ENCODE data around the gene TLL1.

TLL1 gene

GRCh38 chr4:166042510-166043055 lies 169.5 kb downstream of the TLL1 start:
- in situ Hi-C loops (cut with HindIII; ENCODE audit: low sequenced_read_pairs): no loop called here

GRCh38 chr4:166043801-166044200 lies 170.8 kb downstream of the TLL1 start:
- in situ Hi-C loops (cut with HindIII; ENCODE audit: low sequenced_read_pairs): no loop called here

- in situ Hi-C loops (cut with HindIII; ENCODE audit: low sequenced_read_pairs): no loop called here
Measured at GRCh38 chr4:166044871-166045270, 171.8 kb downstream of the TLL1 start.

GRCh38 chr4:166045457-166045856 lies 172.4 kb downstream of the TLL1 start:
- in situ Hi-C loops (cut with HindIII; ENCODE audit: low sequenced_read_pairs): no loop called here

GRCh38 chr4:166049036-166049435 lies 176.0 kb downstream of the TLL1 start:
- in situ Hi-C loops (cut with HindIII; ENCODE audit: low sequenced_read_pairs): no loop called here

GRCh38 chr4:166064721-166065120 lies 191.7 kb downstream of the TLL1 start:
- in situ Hi-C loops (cut with HindIII; ENCODE audit: low sequenced_read_pairs): no loop called here

GRCh38 chr4:166065324-166065723 lies 192.3 kb downstream of the TLL1 start:
- in situ Hi-C loops (cut with HindIII; ENCODE audit: low sequenced_read_pairs): no loop called here

GRCh38 chr4:166066936-166067335 lies 193.9 kb downstream of the TLL1 start:
- in situ Hi-C loops (cut with HindIII; ENCODE audit: low sequenced_read_pairs): no loop called here

GRCh38 chr4:166067915-166068314 lies 194.9 kb downstream of the TLL1 start:
- in situ Hi-C loops (cut with HindIII; ENCODE audit: low sequenced_read_pairs): no loop called here

- in situ Hi-C loops (cut with HindIII; ENCODE audit: low sequenced_read_pairs): no loop called here
Measured at GRCh38 chr4:166073783-166074182, 200.7 kb downstream of the TLL1 start.

- in situ Hi-C loops (cut with HindIII; ENCODE audit: low sequenced_read_pairs): loop anchor here (25.0 kb wide), 1 partner anchor 538 kb away; no protein-coding TSS in a partner anchor
Measured at GRCh38 chr4:166075599-166075998, 202.6 kb downstream of the TLL1 start.

- in situ Hi-C loops (cut with HindIII; ENCODE audit: low sequenced_read_pairs): loop anchor here (25.0 kb wide), 1 partner anchor 540 kb away; no protein-coding TSS in a partner anchor
Measured at GRCh38 chr4:166077782-166078181, 204.7 kb downstream of the TLL1 start.

GRCh38 chr4:166078383-166078782 lies 205.3 kb downstream of the TLL1 start:
- in situ Hi-C loops (cut with HindIII; ENCODE audit: low sequenced_read_pairs): loop anchor here (25.0 kb wide), 1 partner anchor 541 kb away; no protein-coding TSS in a partner anchor

GRCh38 chr4:166078955-166079354 lies 205.9 kb downstream of the TLL1 start:
- in situ Hi-C loops (cut with HindIII; ENCODE audit: low sequenced_read_pairs): loop anchor here (25.0 kb wide), 1 partner anchor 542 kb away; no protein-coding TSS in a partner anchor

- in situ Hi-C loops (cut with HindIII; ENCODE audit: low sequenced_read_pairs): loop anchor here (25.0 kb wide), 1 partner anchor 550 kb away; no protein-coding TSS in a partner anchor
Measured at GRCh38 chr4:166087569-166087968, 214.5 kb downstream of the TLL1 start.

GRCh38 chr4:166088576-166088975 lies 215.5 kb downstream of the TLL1 start:
- in situ Hi-C loops (cut with HindIII; ENCODE audit: low sequenced_read_pairs): loop anchor here (25.0 kb wide), 1 partner anchor 551 kb away; no protein-coding TSS in a partner anchor

- in situ Hi-C loops (cut with HindIII; ENCODE audit: low sequenced_read_pairs): loop anchor here (25.0 kb wide), 1 partner anchor 554 kb away; no protein-coding TSS in a partner anchor
Measured at GRCh38 chr4:166091146-166091545, 218.1 kb downstream of the TLL1 start.

- in situ Hi-C loops (cut with HindIII; ENCODE audit: low sequenced_read_pairs): loop anchor here (25.0 kb wide), 1 partner anchor 555 kb away; no protein-coding TSS in a partner anchor
Measured at GRCh38 chr4:166091912-166092510, 219.0 kb downstream of the TLL1 start.

- in situ Hi-C loops (cut with HindIII; ENCODE audit: low sequenced_read_pairs): loop anchor here (25.0 kb wide), 1 partner anchor 556 kb away; no protein-coding TSS in a partner anchor
Measured at GRCh38 chr4:166092797-166093290, 219.8 kb downstream of the TLL1 start.

GRCh38 chr4:166104623-166105022 lies 231.6 kb downstream of the TLL1 start:
- in situ Hi-C loops (cut with HindIII; ENCODE audit: low sequenced_read_pairs): no loop called here

GRCh38 chr4:166121897-166122296 lies 248.9 kb downstream of the TLL1 start:
- in situ Hi-C loops (cut with HindIII; ENCODE audit: low sequenced_read_pairs): no loop called here

- in situ Hi-C loops (cut with HindIII; ENCODE audit: low sequenced_read_pairs): no loop called here
Measured at GRCh38 chr4:166123546-166123945, 250.5 kb downstream of the TLL1 start.

All from endothelial cell of hepatic sinusoid (primary cell).